BJ (cell line): ENCODE data around the gene TMEM229B. TPM values are rescaled to one million over a fixed set of nuclear protein-coding genes. Genes with fewer than 3 reads are reported as not detected.

Source experiments
- CTCF ChIA-PET: fragments of 350-600 bp; formaldehyde crosslinking; extraction: SDS; loops from one replicate; lab custom pipeline; 2021; ENCODE audit warnings: antibody characterized with exemption, inconsistent platforms; lab: Yijun Ruan, JAX
- POLR2A ChIA-PET: fragments of 300-600 bp; sonication (Branson Sonifier 250); formaldehyde crosslinking; extraction: SDS; loops from one replicate; lab custom pipeline; 2021; ENCODE audit warnings: antibody characterized with exemption; lab: Charles Lee
- DNase-seq: peaks from one replicate; pipeline ENCODE4 v3.0.0-alpha.2; 2011; ENCODE audit warnings: low read depth
- H3K27me3 ChIP-seq: 2 replicates; pipeline ENCODE4 v1.6.0; 2011; ENCODE audit warnings: low read length; ENCODE audit not compliant: control insufficient read depth, insufficient read depth
- H3K36me3 ChIP-seq: 2 replicates; pipeline ENCODE4 v1.5.1; 2011; ENCODE audit warnings: low read length; ENCODE audit not compliant: control insufficient read depth, insufficient read depth
- H3K4me3 ChIP-seq: 2 replicates; pipeline ENCODE4 v1.5.1; 2011; ENCODE audit warnings: low read depth, mild to moderate bottlenecking, control low read depth, low read length
- polyA plus RNA-seq: library from polyadenylated mRNA; depleted of rRNA; stranded (reverse); fragments of >200 nt; gene quantifications from 2 replicates; pipeline ENCODE4 v1.2.3, GENCODE V29; 2011
- TF ChIP-seq, protein P1 (sequence below): IDR thresholded peaks from 2 replicates; pipeline ENCODE4 v1.5.1; 2011; ENCODE audit warnings: low read depth, mild to moderate bottlenecking, control low read depth, inconsistent platforms, low read length, moderate library complexity; ENCODE audit not compliant: insufficient read depth

The TMEM229B gene
- polyA plus RNA-seq, 1 experiment = 0.25 TPM

DNA sequence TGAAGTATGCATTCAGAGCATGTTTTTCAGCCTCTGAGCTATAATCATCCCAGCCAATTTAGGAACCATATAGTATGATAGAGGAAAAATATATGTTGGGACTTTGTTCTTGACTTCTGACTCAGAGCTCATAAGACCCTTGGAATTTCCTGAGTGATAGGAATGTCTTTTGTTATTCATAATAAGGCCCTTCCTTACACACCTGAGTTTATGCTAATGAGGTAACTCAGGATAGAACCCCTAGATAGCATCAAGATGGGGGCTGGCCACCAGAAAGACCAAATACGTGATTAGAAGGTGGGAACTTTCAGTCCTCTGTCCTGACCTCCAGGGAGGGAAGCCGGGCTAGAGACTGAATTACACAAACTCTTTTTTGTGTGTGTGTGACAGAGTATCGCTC lies 44.1 kb downstream of the TMEM229B start:
- Histone ChIP-seq H3K4me3 (no peak overlapping the region), H3K36me3 (no peaks in the 10 kb centered on the region), H3K27me3 (peaks cover 4% of the 10 kb centered on the region)
- TF ChIP-seq, protein P1, sequence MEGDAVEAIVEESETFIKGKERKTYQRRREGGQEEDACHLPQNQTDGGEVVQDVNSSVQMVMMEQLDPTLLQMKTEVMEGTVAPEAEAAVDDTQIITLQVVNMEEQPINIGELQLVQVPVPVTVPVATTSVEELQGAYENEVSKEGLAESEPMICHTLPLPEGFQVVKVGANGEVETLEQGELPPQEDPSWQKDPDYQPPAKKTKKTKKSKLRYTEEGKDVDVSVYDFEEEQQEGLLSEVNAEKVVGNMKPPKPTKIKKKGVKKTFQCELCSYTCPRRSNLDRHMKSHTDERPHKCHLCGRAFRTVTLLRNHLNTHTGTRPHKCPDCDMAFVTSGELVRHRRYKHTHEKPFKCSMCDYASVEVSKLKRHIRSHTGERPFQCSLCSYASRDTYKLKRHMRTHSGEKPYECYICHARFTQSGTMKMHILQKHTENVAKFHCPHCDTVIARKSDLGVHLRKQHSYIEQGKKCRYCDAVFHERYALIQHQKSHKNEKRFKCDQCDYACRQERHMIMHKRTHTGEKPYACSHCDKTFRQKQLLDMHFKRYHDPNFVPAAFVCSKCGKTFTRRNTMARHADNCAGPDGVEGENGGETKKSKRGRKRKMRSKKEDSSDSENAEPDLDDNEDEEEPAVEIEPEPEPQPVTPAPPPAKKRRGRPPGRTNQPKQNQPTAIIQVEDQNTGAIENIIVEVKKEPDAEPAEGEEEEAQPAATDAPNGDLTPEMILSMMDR = no peak
- CTCF ChIA-PET = interaction anchor here (0.6 to 2.6 kb wide), 3 partner anchors 17 to 420 kb away, joined by 3 to 8 read pairs (median 4); no protein-coding TSS in a partner anchor
- DNase-seq = no peak
- POLR2A ChIA-PET = no interaction called here

DNA sequence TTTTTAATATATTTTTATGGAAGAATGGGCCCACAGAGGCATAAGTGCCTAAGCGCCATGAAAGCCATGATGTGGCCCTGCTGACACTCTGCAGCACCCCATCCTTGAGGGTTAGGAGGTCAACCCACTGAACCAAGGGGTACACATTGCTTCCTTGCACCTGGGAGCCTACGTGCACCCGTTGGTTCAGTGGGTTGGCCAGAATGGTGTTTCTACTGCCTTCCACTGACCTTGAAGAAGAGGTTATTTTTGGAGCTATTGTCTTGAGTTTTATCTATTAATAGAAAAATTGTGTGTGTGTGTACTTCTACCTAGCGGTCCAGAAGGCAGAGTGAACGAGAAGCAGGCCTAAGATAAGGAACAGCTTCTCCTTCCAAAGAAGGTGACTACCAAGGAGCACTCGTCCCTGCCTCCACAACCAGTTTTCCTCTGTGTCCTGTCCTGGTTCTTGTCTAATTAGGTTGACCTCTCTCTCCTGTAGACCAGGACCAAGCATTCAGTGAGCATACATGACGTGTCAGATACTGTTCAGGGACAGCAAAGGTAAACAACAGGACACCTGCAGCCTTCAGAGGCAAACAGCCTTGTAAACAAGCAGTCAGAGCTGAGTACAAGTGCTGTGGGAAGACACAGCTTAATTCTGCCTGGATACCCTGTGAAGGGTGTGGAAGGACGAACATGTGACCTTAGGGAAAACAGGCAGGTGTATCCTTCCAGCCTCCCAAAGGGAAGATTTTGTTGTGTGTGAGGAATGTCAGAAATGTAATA lies 46.2 kb downstream of the TMEM229B start:
- TF ChIP-seq, protein P1 = no peak
- H3K27me3 ChIP-seq = peaks cover 7% of the 10 kb centered on the region
- no peaks in the 10 kb centered on the region for H3K36me3 ChIP-seq
- H3K4me3 ChIP-seq = no peak overlapping the region
- CTCF ChIA-PET = no interaction called here
- no peak for DNase-seq
- POLR2A ChIA-PET = no interaction called here

DNA sequence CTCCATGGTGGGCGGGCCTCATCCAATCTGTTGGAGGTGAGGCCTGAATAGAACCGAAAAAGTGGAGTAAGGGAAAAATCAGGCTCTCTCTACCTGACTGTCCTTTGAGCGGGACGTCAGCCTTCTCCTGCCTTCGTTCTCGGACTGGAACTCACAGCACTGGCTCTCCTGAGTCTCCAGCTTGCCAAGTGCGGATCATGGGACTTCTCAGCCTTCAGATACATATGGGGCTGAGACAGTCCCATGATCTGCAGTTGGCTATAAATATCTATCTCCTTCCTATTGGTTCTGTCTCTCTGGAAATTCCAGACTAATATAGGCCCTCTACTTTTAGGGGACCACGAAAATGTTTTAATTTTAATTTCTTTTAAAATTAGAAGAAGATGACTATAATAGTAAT lies 46.8 kb downstream of the TMEM229B start:
- POLR2A ChIA-PET = no interaction called here
- H3K4me3 ChIP-seq = no peak overlapping the region
- no peak for DNase-seq
- CTCF ChIA-PET = interaction anchor here (4.6 kb wide), 1 partner anchor 14 kb away, joined by 31 read pairs; no protein-coding TSS in a partner anchor
- peaks cover 7% of the 10 kb centered on the region for H3K27me3 ChIP-seq
- no peaks in the 10 kb centered on the region for H3K36me3 ChIP-seq
- TF ChIP-seq, protein P1 = no peak

DNA sequence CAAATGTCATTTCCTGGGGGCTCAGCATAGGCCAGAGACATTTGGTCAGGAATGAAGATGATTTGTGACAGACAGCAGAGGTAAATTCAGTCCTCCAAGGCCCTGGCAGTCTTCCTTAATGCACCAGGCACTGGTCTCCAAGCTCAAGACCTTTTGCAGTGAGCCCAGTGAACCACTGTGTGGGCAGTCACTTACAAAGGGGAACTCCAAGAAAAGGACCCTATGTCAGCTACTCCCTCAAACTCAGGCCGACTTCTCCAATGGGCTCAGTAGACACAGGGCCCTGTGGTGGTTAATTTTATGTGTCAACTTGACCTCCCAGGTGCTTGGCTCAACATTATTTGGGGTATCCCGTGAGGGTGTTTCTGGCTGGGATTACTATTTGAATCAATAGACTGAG lies 47.3 kb downstream of the TMEM229B start:
- DNase-seq = no peak
- TF ChIP-seq, protein P1 = no peak
- H3K36me3 ChIP-seq = no peaks in the 10 kb centered on the region
- POLR2A ChIA-PET = no interaction called here
- H3K4me3 ChIP-seq = no peak overlapping the region
- CTCF ChIA-PET = interaction anchor here (4.6 kb wide), 1 partner anchor 13 kb away, joined by 31 read pairs; no protein-coding TSS in a partner anchor
- H3K27me3 ChIP-seq = peaks cover 7% of the 10 kb centered on the region

DNA sequence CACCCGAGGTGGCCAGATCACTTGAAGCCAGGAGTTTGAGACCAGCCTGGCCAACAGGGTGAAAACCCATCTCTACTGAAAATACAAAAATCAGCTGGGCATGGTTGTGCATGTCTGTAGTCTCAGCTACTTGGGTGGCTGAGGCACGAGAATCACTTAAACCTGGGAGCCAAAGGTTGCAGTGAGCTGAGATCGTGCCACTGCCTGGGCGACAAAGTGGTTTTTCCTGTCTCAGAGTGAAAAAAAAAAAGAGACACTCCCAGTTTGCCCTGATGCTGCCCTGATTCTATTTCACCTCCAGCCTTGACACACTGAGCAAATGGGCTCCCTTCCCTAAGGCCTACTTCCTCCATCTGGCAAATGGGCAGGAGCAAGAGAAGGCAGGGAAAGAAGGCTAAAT lies 48.0 kb downstream of the TMEM229B start:
- ChIA-PET CTCF (interaction anchor here (0.6 to 4.6 kb wide), 2 partner anchors 12 to 222 kb away, joined by 4 to 31 read pairs; no protein-coding TSS in a partner anchor), POLR2A (no interaction called here)
- TF ChIP-seq, protein P1 = no peak
- no peak for DNase-seq
- peaks cover 12% of the 10 kb centered on the region for H3K27me3 ChIP-seq
- H3K4me3 ChIP-seq = no peak overlapping the region
- H3K36me3 ChIP-seq = no peaks in the 10 kb centered on the region
